GM19025 (cell line): ENCODE results near the gene PSMA5.
A peak's percentile ranks its signal among the peaks of the same experiment; 100 is the strongest.
"Not testable (repeated sequence)": the region's sequence is repeated elsewhere in the genome, so short reads cannot be mapped to it uniquely, and the experiment has no call there.

Source experiments
- ATAC-seq: cut with Tn5 transposase; IDR thresholded peaks from one replicate; pipeline ENCODE4 v1.9.1; 2021; ENCODE audit warnings: mild to moderate bottlenecking, low read depth, moderate library complexity; ENCODE audit not compliant: unreplicated experiment

PSMA5 gene

DNA sequence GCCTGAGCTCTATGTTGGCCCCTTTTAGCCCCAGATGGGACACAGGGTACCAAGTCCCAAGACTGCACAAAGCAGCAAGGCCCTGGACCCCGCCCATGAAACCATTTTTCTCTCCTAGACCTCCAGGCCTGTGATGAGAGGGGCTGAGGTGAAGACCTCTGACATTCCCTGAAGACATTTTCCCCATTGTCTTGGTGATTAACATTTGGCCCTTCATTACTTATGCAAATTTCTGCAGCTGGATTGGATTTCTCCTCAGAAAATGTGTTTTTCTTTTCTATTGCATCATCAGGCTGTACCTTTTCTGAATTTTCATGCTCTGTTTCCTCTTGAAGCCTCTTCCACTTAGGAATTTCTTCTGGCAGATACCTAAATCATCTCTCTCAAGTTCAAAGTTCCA lies 8.2 kb upstream of the PSMA5 start:
- ATAC-seq: no peak

DNA sequence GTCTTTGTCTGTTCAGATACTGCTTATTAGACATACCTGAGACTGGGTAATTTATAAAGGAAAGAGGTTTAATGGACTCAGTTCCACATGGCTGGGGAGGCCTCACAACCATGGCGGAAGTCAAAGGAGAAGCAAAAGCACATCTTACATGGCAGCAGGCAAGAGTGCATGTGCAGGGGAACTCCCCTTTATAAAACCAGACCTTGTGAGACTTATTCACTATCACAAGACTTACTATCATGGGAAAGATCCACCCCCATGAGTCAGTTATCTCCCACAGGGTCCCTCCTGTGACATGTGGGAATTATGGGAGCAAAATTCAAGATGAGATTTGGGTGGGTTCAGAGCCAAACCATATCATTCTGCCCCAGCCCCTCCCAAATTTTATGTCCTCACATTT lies 7.1 kb upstream of the PSMA5 start:
- ATAC-seq: no peak

DNA sequence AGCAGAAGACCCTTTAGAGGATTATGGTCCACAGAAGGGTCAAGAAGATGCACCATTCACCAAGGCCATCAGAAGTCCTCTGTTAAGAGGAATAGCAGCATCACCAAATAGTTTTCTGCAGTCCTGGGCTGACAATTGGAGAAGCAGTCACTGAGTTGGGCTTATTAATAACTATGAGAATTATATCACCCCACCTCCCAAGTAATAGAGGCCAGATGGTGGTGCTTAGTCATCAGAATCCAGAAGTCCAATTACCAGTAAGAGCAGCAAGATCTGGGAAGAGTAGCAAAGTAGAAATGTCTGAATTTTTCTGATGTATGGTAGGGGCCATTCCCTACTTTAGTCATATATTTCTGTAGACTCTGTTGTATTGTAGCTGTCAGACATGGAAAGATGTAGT lies 6.1 kb upstream of the PSMA5 start:
- ATAC-seq: no peak

DNA sequence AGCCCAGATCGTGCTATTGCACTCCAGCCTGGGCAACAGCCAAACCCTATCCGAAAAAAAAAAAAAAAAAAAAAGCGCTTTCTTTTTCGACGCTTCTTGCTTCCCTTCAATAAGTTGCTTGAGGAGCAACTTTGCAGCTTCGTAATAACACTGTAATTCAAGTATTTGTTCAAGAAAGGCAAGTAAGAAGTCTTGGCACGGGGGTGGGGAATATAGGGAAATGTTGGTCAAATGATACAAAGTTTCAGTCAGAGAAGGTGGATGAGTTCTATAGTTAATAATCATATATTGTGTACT lies 871 bp upstream of the PSMA5 start:
- no peak for ATAC-seq

DNA sequence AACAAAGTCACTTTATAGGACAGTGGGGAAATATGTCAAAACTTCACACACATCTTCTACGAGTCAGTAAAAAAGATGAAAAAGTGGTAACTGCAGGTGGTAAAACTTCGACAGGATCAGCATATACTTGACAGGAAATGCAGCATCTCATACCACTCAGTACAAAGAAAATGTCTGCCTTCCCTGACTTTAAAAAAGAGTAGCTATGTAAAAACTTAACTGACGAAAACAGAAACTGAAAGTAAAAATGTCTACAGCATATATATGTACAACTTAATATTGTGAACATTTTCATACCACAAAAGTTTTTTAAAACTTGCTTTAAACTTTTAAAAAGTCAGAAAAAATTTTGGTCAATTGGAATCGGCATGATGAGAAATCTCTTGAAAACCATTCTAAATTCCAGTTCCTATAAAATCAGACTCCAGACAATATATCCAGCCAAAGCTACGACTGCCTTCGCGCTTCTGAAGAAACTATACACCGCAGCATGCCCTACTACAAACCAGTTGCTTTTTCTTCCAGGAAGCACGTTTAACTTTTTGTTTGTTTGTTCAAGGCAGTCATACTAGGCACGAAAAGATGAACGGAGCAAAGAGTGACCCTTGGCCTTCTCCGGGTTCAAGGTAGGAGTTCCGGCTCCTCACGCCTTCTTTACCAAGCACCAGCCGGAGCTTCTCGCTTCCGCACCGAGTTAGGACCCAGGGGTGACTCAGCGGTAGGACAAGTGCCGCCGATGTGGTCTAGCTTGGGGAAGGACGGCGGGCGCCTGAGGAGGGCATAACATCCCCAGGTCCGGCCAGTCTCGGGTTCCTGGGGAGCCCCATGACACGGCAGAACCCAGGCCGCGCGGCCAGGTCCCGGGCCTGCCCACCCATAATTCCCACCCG lies 612 bp downstream of the PSMA5 start:
- ATAC-seq: peak; percentile 15

DNA sequence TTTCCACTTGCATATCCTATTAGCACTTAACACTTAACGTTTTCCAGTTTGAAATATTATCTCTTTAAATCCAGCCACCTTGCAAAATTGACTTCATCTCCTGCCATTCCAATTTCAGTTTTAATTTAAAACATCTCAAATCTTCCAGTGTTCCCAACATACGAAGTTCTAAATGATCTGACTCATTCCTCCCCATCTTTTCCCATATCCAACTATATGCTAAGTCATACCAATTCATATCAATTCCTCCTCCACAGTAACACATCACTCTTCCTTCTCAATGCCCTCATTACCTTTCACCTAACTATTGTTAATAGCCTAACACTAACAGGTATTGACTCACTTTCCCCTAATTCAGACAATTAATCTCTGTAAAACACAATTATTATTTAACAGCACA lies 2.8 kb downstream of the PSMA5 start:
- ATAC-seq: no peak

DNA sequence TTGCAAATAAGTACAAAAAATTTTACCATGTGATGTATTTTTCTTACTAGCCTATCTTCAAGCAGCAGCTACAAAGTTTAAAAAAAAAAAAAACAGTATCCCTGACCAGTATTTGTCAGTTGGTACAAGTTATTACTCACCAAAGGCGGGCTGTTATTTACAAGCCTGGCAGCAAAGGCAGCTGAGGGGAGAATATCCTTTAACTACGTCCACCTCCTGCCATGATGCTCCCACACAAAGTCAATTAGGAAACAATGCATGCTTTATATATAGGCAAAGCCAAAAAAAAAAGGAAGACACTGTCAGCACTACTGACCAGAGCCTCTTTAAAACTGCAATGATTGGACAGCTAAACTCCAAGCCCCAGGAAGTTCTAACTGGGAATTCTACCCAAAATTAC lies 13.7 kb downstream of the PSMA5 start:
- no peak for ATAC-seq

DNA sequence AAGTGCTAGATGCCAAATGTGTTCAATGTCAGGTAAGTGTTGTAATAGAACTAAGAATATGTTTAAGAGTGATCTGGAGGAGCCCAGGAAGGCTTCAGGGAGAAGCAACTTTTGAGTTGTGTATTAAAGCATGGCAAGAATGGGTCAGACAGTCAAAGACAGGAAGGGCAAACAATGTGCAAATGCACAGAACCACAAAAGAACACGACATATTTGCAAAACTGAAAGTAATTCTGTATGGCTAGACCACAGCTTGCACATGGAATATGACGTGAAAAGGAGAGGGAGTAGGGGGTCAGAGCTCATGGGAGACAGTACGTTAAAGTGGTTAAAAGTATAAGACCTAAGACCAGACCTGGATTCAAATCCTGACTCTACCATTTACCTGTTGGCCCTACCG lies 21.4 kb downstream of the PSMA5 start:
- ATAC-seq: no peak

DNA sequence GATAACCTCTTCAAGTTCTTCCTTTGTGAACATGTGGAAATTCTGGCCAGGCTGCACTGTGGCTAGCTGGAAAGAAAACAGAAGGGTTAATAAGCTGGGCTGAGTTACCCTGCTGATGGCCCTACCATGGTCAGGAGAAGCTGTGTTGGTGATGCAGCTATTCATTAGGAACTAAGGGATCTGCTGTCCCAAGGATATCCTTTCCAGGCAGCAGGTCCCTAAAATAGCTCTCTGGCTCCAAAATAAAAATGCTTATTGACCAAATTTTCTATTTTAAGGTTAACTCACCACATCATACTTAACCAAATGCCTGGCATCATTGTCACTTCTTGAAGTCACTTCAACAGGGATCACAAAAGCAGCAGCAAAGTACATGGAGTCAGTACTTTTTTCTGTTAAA lies 24.2 kb downstream of the PSMA5 start:
- no peak for ATAC-seq

DNA sequence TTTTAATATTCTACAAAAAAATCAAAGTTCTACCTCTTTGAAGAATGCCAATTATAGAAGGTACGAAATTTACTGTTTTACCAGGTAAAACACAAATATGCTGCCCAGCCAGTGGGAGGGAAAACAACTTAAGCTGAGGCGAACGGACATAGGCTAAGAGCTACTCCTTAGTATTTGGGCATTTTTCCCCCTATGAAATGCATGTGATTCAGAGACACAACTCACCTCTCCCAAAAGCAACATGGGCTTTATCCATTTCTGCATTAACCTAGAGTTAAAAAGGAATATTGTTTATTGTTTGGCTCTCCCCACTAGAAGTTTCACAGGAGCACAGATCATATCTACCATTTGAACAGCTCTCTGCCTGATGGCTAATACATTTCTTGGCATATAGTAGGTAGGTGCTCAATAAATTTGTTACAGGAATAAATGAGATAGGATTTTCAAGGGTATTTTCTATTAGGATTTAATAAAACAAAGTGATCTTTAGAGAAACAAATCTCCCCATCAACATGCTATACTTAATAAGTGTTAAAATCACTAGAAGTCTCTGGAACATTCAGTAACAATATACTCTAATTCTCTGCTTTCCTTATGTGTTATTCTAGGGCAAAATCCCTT lies 26.1 kb downstream of the PSMA5 start:
- ATAC-seq: no peak

DNA sequence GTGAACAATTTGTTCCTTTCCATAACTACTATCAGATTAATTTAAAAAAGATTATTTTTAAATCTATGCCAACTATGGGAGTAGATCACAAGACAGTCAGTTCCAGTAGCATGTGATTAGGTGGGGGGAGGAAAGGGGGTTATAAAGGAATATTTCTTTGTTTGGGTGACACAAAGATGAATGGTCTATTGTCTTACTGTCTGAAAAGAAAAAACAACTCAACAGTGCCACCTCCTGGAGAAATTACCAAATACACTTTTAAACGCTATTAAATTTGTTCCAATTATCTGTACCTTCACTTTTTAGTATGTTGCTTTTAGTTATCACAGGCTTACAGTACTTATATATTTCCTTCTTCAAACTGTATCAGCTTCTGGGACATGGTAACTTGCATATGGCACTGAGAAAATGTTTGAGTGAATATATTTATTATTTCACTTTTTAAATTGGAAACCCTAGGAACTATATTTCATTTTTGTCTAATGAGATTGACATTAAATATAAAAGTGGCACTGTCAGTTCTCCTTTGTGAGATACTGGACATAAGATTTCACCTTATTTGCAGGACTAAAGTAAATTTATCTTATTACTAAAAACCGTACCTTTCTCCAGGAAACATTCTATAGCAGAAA lies 26.8 kb downstream of the PSMA5 start:
- ATAC-seq: no peak

DNA sequence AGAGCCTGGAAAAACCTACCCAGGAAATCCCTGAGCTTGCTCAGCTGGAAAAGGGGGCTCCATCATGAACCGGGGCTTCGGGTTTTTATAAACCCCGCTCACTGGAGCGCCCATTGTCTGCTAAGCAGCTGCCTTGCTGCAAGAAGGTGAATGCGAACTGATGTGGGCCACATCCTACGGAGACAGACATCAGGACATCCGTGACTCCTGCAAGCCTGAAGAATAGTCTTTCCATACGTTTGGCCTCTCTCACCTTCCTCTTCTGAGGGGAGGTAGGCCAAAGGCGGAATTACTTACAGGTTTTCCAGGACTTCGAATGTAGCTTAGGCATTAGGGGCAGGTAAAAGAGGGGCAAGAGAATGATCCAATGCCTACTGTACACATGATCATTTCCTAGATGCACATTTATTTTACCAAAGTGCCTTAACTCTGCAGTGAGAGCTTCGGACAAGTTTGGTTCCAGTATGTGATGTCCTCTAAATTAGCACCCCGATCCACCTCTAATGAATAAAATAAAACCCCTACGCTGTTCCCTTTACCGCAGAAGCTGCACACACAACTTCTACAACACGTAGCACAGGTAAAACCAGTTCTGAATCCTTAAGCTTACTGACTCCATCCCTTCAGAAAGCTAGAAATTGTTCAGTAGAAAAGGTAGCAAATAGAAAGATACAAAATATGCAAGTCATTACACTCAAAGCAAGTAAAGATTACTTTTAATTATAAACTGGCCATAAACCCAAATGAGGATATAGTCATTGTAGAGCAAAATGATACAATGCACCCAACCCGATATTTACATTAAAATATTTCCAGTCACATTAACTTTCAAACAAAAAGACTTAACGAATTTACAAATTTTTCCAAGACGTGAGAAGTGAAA lies 27.7 kb downstream of the PSMA5 start:
- no peak for ATAC-seq

DNA sequence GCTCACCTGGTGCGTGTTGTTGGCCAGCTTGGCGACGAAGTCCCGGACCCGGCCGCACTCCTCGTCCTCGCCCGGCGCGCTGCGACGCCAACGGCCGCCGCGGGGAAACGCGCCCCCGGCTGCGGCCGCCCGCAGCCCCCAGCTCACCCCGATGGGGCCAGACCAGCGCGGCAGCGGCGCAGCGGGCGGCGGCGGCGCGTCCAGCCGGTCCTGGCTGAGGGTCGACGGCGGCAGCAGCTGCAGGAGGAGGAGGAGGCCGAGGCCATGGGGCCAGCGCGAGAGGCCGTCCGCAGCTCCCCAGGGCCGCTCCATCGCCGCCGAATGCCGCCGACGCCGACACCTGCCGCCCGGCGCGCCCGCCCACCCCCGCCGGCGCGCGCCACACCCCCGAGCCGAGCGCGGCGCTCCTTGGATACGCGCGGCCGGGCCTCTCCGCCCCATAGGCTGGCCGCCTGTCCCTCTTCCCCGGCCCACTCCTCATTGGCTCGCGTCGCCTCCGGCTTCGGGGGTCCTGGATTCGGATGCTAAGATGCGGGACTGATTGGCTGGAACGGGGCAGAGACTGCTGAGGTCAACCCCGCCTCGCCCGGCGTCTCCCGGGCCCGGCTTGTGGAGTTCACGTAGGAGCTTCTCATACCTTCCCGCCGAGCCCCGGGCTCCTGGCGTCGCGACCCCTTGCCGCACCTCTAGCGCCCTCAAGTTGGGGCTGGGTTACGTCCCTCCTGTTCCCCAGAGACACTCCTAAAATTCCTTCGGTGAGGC lies 28.5 kb downstream of the PSMA5 start, which contains the start of gene SORT1:
Gene SORT1, minus strand, starts transcription at position 338 of the 762 bp plus-strand sequence. Its CDS starts 26 bp downstream, at position 312.
- peak; percentile 83 for ATAC-seq

DNA sequence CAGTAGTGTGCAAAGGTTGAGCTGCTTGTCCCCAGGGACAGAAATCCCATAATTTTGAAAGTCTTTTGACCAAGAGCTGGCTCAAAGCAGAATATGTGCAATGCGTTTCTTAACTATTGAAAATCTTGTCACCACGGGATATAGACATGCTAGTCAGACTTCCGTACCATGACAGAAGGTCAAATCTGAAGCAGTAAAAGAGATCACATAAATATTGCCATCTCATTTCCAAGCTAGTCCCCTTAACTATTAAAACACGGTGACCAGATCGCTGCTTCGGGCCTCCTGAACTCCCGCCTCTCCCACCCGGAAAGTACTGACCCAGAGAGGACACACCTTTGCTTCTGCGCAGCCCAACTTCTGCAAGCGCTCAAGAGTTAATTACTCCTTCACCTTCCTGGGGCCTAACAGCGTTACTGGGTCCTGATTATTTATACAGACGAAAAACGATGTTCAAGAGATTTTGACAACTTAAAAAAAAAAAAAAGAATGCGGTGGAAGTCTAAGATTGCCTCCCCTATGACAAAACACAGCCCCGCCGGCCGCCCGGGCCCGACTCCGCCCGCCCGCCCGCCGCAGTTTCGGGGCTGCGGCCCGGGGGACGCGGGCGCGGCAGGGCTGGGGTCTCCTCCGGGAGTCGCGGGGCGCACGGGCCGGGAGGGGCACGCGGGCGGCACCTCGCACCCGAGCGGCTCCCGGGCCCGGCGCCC lies 29.2 kb downstream of the PSMA5 start:
- ATAC-seq: no peak

DNA sequence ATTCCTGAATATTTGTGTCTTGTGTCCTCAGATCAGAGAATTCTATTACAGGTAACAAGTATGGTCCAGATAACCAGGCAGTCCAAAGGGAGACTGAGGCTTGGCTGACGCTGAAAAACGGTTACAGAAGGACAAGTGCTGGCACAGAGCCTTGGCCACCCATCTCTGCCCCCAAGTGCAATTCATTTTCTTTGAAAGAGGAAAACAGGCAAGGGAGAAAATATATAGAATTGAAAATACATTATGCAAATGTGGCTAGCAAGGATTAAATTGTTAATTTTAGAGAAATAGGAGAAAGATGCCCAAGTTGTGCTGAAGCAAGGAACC lies 29.8 kb downstream of the PSMA5 start:
- no peak for ATAC-seq

DNA sequence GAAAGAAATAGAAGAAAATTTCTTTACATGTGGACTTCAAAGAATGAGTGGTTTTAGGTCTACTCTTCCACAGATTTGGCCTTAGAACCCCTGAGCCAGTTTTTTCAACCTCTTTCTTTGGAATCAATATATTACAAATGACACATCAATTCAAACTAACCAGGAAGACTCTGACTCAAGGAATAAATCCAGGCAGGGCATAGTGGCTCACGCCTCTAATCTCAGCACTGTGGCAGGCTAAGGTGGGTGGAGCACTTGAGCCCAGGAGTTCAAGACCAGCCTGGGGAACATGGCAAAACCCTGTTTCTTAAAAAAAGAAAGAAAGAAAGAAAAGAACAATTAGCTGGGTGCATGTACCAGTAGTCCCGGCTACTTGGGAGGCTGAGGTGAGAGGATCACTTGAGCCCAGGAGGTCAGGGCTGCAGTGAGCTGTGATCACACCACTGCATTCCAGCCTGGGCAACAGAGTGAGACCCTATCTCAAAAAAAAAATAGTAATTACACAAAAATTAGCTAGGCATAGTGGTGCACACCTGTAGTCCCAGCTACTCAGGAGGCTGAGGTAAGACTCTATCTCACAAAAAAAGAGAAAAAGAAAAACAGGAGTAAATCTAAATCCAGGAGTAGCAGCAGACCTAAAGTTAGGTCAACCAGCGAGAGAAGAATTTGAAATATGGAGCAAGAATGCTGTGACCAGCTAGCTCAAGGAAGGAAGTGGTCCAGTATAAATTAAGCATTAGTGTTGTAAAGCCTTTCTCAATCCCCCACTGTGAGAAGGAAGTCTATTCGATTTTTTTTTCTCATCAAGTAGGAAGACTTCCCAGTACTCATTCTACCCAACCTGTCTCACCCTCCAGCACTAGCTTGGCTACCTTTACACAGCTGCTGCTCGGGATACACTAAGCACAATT lies 30.4 kb downstream of the PSMA5 start:
- ATAC-seq: no peak

DNA sequence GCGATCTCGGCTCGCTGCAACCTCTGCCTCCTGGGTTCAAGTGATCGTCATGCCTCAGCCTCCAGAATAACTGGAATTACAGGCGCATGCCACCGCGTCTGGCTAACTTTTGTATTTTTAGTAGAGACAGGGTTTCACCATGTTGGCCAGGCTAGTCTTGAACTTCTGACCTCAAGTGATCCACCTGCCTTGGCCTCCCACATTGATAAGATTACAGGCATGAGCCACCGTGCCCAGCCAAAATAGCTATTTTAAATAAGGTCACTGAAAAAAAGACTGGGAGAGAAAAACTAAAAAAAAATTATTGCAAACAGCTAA lies 31.0 kb downstream of the PSMA5 start:
- not testable (repeated sequence) for ATAC-seq

DNA sequence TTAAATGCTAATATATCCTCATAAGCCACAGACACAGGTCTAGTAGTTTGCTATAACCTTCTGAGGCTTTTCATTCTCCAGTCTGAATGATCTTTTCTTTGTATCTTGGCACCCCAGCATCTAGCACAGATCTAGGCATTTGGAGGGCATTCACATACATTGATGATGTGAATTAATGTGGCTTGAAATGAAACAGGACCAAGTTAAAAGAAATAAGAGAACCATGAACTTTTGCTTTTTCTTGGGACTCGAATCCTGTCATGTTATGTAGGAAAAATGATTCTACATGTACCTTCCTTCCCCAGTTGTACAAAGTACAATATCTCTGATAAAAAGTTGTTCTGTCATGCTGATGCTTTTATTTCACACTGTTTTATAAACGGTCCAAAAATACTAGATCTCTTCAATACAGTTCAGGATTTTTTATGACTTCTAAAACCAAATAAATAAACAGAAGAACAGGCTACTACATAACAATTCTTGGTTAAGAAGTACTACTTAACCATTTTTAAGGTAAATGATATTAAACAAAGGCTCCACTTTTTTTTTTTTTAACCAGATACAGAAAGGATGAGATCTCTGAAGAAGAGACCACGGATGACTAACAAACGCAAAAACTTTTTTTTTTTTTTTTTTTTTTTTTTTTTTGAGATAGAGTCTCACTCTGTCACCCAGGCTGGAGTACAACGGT lies 31.5 kb downstream of the PSMA5 start:
- no peak for ATAC-seq
